Subcutaneous abdominal adipose tissue (tissue), 5 donors: ENCODE results near the gene RFTN1.

ENCODE experiments used
- H3K27ac ChIP-seq: one replicate; pipeline ENCODE4 v1.7.0; 2013; ENCODE audit warnings: low read depth, mild to moderate bottlenecking, inconsistent platforms, low read length, moderate library complexity
- H3K27me3 ChIP-seq, 5 donors: one replicate each; pipeline ENCODE4 v1.7.0; 2013; ENCODE audit warnings: low read length in 5 of 5, inconsistent platforms in 1 of 5; ENCODE audit not compliant: control insufficient read depth in 5 of 5, insufficient read depth in 4 of 5
- H3K36me3 ChIP-seq, 5 donors: one replicate each; pipeline ENCODE4 v1.7.0; 2013; ENCODE audit warnings: low read length in 5 of 5; ENCODE audit not compliant: control insufficient read depth in 5 of 5, insufficient read depth in 5 of 5
- H3K4me1 ChIP-seq, 5 donors: one replicate each; pipeline ENCODE4 v1.7.0; 2013; ENCODE audit warnings: low read length in 5 of 5, mild to moderate bottlenecking in 3 of 5, moderate library complexity in 1 of 5; ENCODE audit not compliant: control insufficient read depth in 5 of 5, insufficient read depth in 5 of 5
- H3K4me3 ChIP-seq, 5 donors: one replicate each; pipeline ENCODE4 v1.7.0; 2013; ENCODE audit warnings: low read length in 5 of 5, low read depth in 1 of 5
- H3K9ac ChIP-seq, 5 donors: one replicate each; pipeline ENCODE4 v1.7.0; 2013; ENCODE audit warnings: low read length in 5 of 5, mild to moderate bottlenecking in 4 of 5, moderate library complexity in 3 of 5
- H3K9me3 ChIP-seq, 5 donors: one replicate each; pipeline ENCODE4 v1.7.0; 2013; ENCODE audit warnings: low read length in 5 of 5; ENCODE audit not compliant: control insufficient read depth in 5 of 5
- donor health status: healthy.
- donor health status: healthy.
- donor health status: healthy.
- donor health status: healthy.
- donor health status: healthy.

The RFTN1 gene

GRCh38 chr3:16301507-16301906 lies 212.0 kb downstream of the RFTN1 start:
- Histone ChIP-seq H3K27me3 (no peaks in the 10 kb centered on the region), H3K9me3 (peaks cover 0 to 4% (median 0%) of the 10 kb centered on the region in 5 donors), H3K27ac (no peak overlapping the region), H3K36me3 (peaks cover 0 to 9% (median 4%) of the 10 kb centered on the region in 5 donors), H3K9ac (no peak overlapping the region), H3K4me3 (no peak overlapping the region), H3K4me1 (peaks cover 0 to 29% (median 7%) of the 10 kb centered on the region in 5 donors)

- Histone ChIP-seq H3K4me1 (peaks cover 0 to 29% (median 7%) of the 10 kb centered on the region in 5 donors), H3K27me3 (no peaks in the 10 kb centered on the region), H3K4me3 (no peak overlapping the region), H3K9ac (no peak overlapping the region), H3K36me3 (peaks cover 0 to 12% (median 6%) of the 10 kb centered on the region in 5 donors), H3K9me3 (peaks cover 0 to 4% (median 0%) of the 10 kb centered on the region in 5 donors), H3K27ac (no peak overlapping the region)
Measured at GRCh38 chr3:16300881-16301359, 212.6 kb downstream of the RFTN1 start.

GRCh38 chr3:16300307-16300706 lies 213.2 kb downstream of the RFTN1 start:
- Histone ChIP-seq H3K27ac (no peak overlapping the region), H3K27me3 (no peaks in the 10 kb centered on the region), H3K9me3 (peaks cover 0 to 4% (median 0%) of the 10 kb centered on the region in 5 donors), H3K9ac (no peak overlapping the region), H3K4me1 (peaks cover 0 to 29% (median 7%) of the 10 kb centered on the region in 5 donors), H3K4me3 (no peak overlapping the region), H3K36me3 (peaks cover 3 to 10% (median 7%) of the 10 kb centered on the region in 5 donors)

GRCh38 chr3:16299746-16300145 lies 213.8 kb downstream of the RFTN1 start:
- no peak overlapping the region for H3K9ac ChIP-seq
- peaks cover 0 to 4% (median 0%) of the 10 kb centered on the region in 5 donors for H3K9me3 ChIP-seq
- peaks cover 0 to 29% (median 7%) of the 10 kb centered on the region in 5 donors for H3K4me1 ChIP-seq
- no peak overlapping the region for H3K4me3 ChIP-seq
- H3K36me3 ChIP-seq: peaks cover 4 to 10% (median 7%) of the 10 kb centered on the region in 5 donors
- H3K27me3 ChIP-seq: no peaks in the 10 kb centered on the region
- no peak overlapping the region for H3K27ac ChIP-seq

GRCh38 chr3:16298891-16299290 lies 214.6 kb downstream of the RFTN1 start:
- no peaks in the 10 kb centered on the region for H3K27me3 ChIP-seq
- H3K4me1 ChIP-seq: peaks cover 0 to 29% (median 7%) of the 10 kb centered on the region in 5 donors
- no peak overlapping the region for H3K27ac ChIP-seq
- H3K9me3 ChIP-seq: peaks cover 0 to 5% (median 0%) of the 10 kb centered on the region in 5 donors
- no peak overlapping the region for H3K9ac ChIP-seq
- peaks cover 4 to 10% (median 7%) of the 10 kb centered on the region in 5 donors for H3K36me3 ChIP-seq
- no peak overlapping the region for H3K4me3 ChIP-seq

GRCh38 chr3:16297997-16298885 lies 215.3 kb downstream of the RFTN1 start:
- H3K27ac ChIP-seq: no peak overlapping the region
- H3K9ac ChIP-seq: no peak overlapping the region
- no peaks in the 10 kb centered on the region for H3K27me3 ChIP-seq
- H3K4me3 ChIP-seq: no peak overlapping the region
- peaks cover 0 to 9% (median 0%) of the 10 kb centered on the region in 5 donors for H3K9me3 ChIP-seq
- peaks cover 4 to 10% (median 7%) of the 10 kb centered on the region in 5 donors for H3K36me3 ChIP-seq
- H3K4me1 ChIP-seq: peaks cover 0 to 27% (median 7%) of the 10 kb centered on the region in 5 donors

GRCh38 chr3:16295298-16295890 lies 218.1 kb downstream of the RFTN1 start:
- H3K9ac ChIP-seq: no peak overlapping the region
- H3K27ac ChIP-seq: no peak overlapping the region
- no peaks in the 10 kb centered on the region for H3K27me3 ChIP-seq
- no peak overlapping the region for H3K4me3 ChIP-seq
- H3K9me3 ChIP-seq: peaks cover 0 to 9% (median 0%) of the 10 kb centered on the region in 5 donors
- peaks cover 0 to 19% (median 11%) of the 10 kb centered on the region in 5 donors for H3K4me1 ChIP-seq
- H3K36me3 ChIP-seq: peaks cover 2 to 5% (median 4%) of the 10 kb centered on the region in 5 donors

- Histone ChIP-seq H3K9ac (no peak overlapping the region), H3K27ac (no peak overlapping the region), H3K36me3 (peaks cover 2 to 5% (median 4%) of the 10 kb centered on the region in 5 donors), H3K27me3 (no peaks in the 10 kb centered on the region), H3K4me3 (no peak overlapping the region), H3K9me3 (peaks cover 0 to 9% (median 0%) of the 10 kb centered on the region in 5 donors), H3K4me1 (peaks cover 0 to 25% (median 15%) of the 10 kb centered on the region in 5 donors)
Measured at GRCh38 chr3:16294844-16295243, 218.7 kb downstream of the RFTN1 start.

- no peak overlapping the region for H3K9ac ChIP-seq
- H3K4me3 ChIP-seq: no peak overlapping the region
- H3K27me3 ChIP-seq: no peaks in the 10 kb centered on the region
- H3K36me3 ChIP-seq: peaks cover 0 to 5% (median 3%) of the 10 kb centered on the region in 5 donors
- peaks cover 6 to 51% (median 39%) of the 10 kb centered on the region in 5 donors for H3K4me1 ChIP-seq
- H3K9me3 ChIP-seq: peaks cover 0 to 5% (median 0%) of the 10 kb centered on the region in 5 donors
- no peak overlapping the region for H3K27ac ChIP-seq
Measured at GRCh38 chr3:16290827-16291196, 222.7 kb downstream of the RFTN1 start.
